GM23338 (cell line): ENCODE data around the gene RAD51B.

Source experiments
- CREB1 ChIP-seq: fragments of 250-450 bp; sonication (Bioruptor Pico); IDR thresholded peaks from 2 replicates; pipeline ENCODE4 v1.5.0; 2020; ENCODE audit warnings: low read depth, mild to moderate bottlenecking, moderate library complexity
- EZH2 ChIP-seq: fragments of 200-600 bp; sonication (generic); IDR thresholded peaks from one replicate; pipeline ENCODE4 v1.8.0; 2017; ENCODE audit warnings: antibody characterized with exemption, mild to moderate bottlenecking, low read depth; ENCODE audit not compliant: unreplicated experiment
- EZH2phosphoT487 ChIP-seq: fragments of 200-600 bp; sonication (generic); IDR thresholded peaks from one replicate; pipeline ENCODE4 v1.8.1; 2018; ENCODE audit warnings: antibody characterized with exemption; ENCODE audit not compliant: unreplicated experiment
- JUNB ChIP-seq: IDR thresholded peaks from one replicate; pipeline ENCODE4 v1.6.1; 2016; ENCODE audit warnings: antibody characterized with exemption; ENCODE audit not compliant: unreplicated experiment
- POLR2AphosphoS5 ChIP-seq: IDR thresholded peaks from 2 replicates; pipeline ENCODE4 v1.6.1; 2016; ENCODE audit warnings: antibody characterized with exemption, low read depth
- STAT1 ChIP-seq: IDR thresholded peaks from one replicate; pipeline ENCODE4 v1.6.1; 2016; ENCODE audit warnings: antibody characterized with exemption; ENCODE audit not compliant: unreplicated experiment
- TF ChIP-seq, protein P1 (sequence below), 2 experiments: fragments of 200-600 bp in 1 of 2; sonication (generic) in 1 of 2; conservative IDR thresholded peaks; 2 replicates each; pipeline versions ENCODE4 v1.5.1 to v1.6.1; 2016 to 2017; ENCODE audit warnings: antibody characterized with exemption in 2 of 2, low read depth in 2 of 2, mild to moderate bottlenecking in 2 of 2, moderate library complexity in 1 of 2
- TF ChIP-seq, protein P2 (sequence below): IDR thresholded peaks from one replicate; pipeline ENCODE4 v1.6.1; 2018; ENCODE audit warnings: antibody characterized with exemption; ENCODE audit not compliant: unreplicated experiment
- TF ChIP-seq, protein P3 (sequence below): IDR thresholded peaks from 2 replicates; pipeline ENCODE4 v1.6.1; 2016; ENCODE audit warnings: antibody characterized with exemption

DNA sequence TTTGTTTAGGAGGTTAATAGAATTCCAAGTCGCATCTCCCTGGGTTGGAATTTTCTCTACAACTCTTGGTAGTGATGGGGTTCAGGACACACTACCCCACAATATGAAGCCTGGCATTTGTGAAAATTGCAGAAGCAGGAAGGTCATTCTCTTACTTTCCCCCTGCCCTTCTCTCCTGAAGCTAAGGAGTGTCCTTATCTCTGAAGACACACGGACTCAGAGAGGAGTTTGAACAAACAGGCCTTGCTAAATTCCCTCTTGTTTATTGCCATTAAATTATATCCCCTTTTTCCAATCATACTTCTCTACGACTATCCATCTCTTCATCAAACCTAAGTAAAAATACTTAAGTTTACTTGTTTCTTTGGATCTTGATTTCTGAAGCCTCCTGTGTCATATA, 443.0 kb downstream of the RAD51B start:
- TF ChIP-seq POLR2AphosphoS5 (no peak), EZH2 (no peak), JUNB (no peak), EZH2phosphoT487 (no peak), CREB1 (CRISPR knock-in tag) (no peak), STAT1 (no peak)
- TF ChIP-seq, protein P1, sequence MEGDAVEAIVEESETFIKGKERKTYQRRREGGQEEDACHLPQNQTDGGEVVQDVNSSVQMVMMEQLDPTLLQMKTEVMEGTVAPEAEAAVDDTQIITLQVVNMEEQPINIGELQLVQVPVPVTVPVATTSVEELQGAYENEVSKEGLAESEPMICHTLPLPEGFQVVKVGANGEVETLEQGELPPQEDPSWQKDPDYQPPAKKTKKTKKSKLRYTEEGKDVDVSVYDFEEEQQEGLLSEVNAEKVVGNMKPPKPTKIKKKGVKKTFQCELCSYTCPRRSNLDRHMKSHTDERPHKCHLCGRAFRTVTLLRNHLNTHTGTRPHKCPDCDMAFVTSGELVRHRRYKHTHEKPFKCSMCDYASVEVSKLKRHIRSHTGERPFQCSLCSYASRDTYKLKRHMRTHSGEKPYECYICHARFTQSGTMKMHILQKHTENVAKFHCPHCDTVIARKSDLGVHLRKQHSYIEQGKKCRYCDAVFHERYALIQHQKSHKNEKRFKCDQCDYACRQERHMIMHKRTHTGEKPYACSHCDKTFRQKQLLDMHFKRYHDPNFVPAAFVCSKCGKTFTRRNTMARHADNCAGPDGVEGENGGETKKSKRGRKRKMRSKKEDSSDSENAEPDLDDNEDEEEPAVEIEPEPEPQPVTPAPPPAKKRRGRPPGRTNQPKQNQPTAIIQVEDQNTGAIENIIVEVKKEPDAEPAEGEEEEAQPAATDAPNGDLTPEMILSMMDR (conservative IDR thresholded peaks at IDR 0.05; ENCODE audit: low read depth in 2 of 2), result no peak
- TF ChIP-seq, protein P2, sequence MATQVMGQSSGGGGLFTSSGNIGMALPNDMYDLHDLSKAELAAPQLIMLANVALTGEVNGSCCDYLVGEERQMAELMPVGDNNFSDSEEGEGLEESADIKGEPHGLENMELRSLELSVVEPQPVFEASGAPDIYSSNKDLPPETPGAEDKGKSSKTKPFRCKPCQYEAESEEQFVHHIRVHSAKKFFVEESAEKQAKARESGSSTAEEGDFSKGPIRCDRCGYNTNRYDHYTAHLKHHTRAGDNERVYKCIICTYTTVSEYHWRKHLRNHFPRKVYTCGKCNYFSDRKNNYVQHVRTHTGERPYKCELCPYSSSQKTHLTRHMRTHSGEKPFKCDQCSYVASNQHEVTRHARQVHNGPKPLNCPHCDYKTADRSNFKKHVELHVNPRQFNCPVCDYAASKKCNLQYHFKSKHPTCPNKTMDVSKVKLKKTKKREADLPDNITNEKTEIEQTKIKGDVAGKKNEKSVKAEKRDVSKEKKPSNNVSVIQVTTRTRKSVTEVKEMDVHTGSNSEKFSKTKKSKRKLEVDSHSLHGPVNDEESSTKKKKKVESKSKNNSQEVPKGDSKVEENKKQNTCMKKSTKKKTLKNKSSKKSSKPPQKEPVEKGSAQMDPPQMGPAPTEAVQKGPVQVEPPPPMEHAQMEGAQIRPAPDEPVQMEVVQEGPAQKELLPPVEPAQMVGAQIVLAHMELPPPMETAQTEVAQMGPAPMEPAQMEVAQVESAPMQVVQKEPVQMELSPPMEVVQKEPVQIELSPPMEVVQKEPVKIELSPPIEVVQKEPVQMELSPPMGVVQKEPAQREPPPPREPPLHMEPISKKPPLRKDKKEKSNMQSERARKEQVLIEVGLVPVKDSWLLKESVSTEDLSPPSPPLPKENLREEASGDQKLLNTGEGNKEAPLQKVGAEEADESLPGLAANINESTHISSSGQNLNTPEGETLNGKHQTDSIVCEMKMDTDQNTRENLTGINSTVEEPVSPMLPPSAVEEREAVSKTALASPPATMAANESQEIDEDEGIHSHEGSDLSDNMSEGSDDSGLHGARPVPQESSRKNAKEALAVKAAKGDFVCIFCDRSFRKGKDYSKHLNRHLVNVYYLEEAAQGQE, result no peak
- TF ChIP-seq, protein P3, sequence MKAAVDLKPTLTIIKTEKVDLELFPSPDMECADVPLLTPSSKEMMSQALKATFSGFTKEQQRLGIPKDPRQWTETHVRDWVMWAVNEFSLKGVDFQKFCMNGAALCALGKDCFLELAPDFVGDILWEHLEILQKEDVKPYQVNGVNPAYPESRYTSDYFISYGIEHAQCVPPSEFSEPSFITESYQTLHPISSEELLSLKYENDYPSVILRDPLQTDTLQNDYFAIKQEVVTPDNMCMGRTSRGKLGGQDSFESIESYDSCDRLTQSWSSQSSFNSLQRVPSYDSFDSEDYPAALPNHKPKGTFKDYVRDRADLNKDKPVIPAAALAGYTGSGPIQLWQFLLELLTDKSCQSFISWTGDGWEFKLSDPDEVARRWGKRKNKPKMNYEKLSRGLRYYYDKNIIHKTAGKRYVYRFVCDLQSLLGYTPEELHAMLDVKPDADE, result no peak
